ENCODE data around the gene SCYGR2. TPM values are rescaled to one million over a fixed set of nuclear protein-coding genes. Genes with fewer than 3 reads are reported as not detected.

SCYGR2 gene
- polyA plus RNA-seq, 2 donors, result not detected

DNA sequence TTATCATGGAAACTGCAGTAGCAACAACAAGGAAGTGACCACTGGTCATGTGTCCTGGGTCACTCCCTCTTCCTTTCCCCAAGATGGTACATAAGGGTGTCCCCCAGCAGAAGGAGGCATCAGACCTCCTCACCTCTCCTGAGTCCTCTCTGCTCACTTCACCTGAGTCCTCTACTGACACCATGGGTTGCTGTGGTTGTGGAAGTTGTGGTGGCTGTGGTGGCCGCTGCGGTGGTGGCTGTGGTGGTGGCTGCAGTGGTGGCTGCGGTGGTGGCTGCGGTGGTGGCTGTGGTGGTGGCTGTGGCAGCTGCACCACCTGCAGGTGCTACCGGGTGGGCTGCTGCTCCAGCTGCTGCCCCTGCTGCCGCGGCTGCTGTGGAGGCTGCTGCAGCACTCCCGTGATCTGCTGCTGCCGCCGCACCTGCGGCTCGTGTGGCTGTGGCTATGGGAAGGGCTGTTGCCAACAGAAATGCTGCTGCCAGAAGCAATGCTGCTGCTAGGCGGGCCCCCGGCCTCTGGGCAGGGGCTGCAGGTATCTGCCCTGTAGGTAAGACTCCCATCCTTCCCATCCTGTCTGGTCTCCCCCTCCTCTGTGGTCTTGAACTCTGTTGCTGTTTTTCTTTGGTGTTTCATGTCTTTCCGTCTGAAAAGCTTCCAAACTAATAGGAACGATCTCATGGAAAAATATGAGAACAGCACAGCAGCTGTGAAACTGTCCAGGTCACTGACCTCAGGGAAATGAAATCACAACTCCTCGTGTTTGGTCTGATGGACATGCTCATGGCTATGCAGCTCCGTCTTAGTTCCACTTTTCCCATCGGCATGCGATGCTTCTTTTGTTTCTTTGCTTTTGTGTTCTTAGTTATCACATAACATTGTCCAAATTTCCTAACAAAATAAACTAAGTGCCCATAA lies 18.9 kb downstream of the SCYGR2 start, which contains the start of gene SCYGR4:
Gene SCYGR4, plus strand, starts transcription at position 183 of the 915 bp plus-strand sequence. Its CDS starts 0 bp downstream, at position 183.
- H3K27ac ChIP-seq (ENCODE audit: low read depth in 2 of 2, low read length in 1 of 2), result no peak within 1 kb of the TSS
- H3K27me3 ChIP-seq (ENCODE audit: control insufficient read depth in 1 of 2, insufficient read depth in 2 of 2, low read length in 2 of 2), result no peaks in the 10 kb centered on the region
- H3K36me3 ChIP-seq (ENCODE audit: control insufficient read depth in 2 of 2, insufficient read depth in 2 of 2, low read length in 1 of 2), result no peaks in the 10 kb centered on the region
- 79 to 82% methylated on average over 15 to 20 of the region's 20 CpGs for WGBS, 2 donors
- no peaks in the 10 kb centered on the region for H3K4me1 ChIP-seq (ENCODE audit: control insufficient read depth in 2 of 2, insufficient read depth in 2 of 2, low read length in 1 of 2)
- H3K9me3 ChIP-seq (ENCODE audit: control insufficient read depth in 2 of 2, insufficient read depth in 1 of 2, low read depth in 1 of 2, low read length in 1 of 2), result no peaks in the 10 kb centered on the region
- H3K4me3 ChIP-seq (ENCODE audit: low read depth in 1 of 2, low read length in 2 of 2), result no peak within 1 kb of the TSS

DNA sequence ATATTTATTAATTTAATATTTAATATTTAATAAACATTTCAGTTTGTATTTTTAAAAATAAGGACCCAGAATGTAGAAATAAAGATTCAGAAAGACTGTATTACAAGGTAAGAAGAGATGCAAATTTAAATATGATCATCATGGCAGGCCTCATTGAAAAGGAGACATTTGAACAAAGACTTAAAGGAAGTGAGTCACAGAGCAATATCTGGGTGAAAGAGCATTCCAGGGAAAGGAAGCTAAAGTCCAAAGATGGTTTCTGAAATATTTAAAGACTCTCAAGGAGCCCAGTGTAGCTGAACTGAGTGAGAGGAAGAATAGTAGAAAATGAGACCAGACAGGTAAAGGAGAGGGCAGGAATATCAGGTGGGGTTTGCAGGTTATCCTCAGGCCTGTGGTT lies 24.5 kb downstream of the SCYGR2 start:
- Histone ChIP-seq H3K4me3 (ENCODE audit: low read depth in 1 of 2, low read length in 2 of 2) (no peak overlapping the region), H3K4me1 (ENCODE audit: control insufficient read depth in 2 of 2, insufficient read depth in 2 of 2, low read length in 1 of 2) (no peaks in the 10 kb centered on the region), H3K27ac (ENCODE audit: low read depth in 2 of 2, low read length in 1 of 2) (no peak overlapping the region), H3K27me3 (ENCODE audit: control insufficient read depth in 1 of 2, insufficient read depth in 2 of 2, low read length in 2 of 2) (no peaks in the 10 kb centered on the region), H3K36me3 (ENCODE audit: control insufficient read depth in 2 of 2, insufficient read depth in 2 of 2, low read length in 1 of 2) (no peaks in the 10 kb centered on the region), H3K9me3 (ENCODE audit: control insufficient read depth in 2 of 2, insufficient read depth in 1 of 2, low read depth in 1 of 2, low read length in 1 of 2) (no peaks in the 10 kb centered on the region)

- Histone ChIP-seq H3K27me3 (ENCODE audit: control insufficient read depth in 1 of 2, insufficient read depth in 2 of 2, low read length in 2 of 2) (no peaks in the 10 kb centered on the region), H3K36me3 (ENCODE audit: control insufficient read depth in 2 of 2, insufficient read depth in 2 of 2, low read length in 1 of 2) (no peaks in the 10 kb centered on the region), H3K9me3 (ENCODE audit: control insufficient read depth in 2 of 2, insufficient read depth in 1 of 2, low read depth in 1 of 2, low read length in 1 of 2) (no peaks in the 10 kb centered on the region), H3K4me3 (ENCODE audit: low read depth in 1 of 2, low read length in 2 of 2) (no peak overlapping the region), H3K4me1 (ENCODE audit: control insufficient read depth in 2 of 2, insufficient read depth in 2 of 2, low read length in 1 of 2) (no peaks in the 10 kb centered on the region), H3K27ac (ENCODE audit: low read depth in 2 of 2, low read length in 1 of 2) (no peak overlapping the region)
- WGBS, 2 donors, result 50 to 57% methylated on average over 2 of the region's 2 CpGs
These were observed 26.7 kb downstream of the SCYGR2 start for GRCh38 chr2:227625420-227625819.

DNA sequence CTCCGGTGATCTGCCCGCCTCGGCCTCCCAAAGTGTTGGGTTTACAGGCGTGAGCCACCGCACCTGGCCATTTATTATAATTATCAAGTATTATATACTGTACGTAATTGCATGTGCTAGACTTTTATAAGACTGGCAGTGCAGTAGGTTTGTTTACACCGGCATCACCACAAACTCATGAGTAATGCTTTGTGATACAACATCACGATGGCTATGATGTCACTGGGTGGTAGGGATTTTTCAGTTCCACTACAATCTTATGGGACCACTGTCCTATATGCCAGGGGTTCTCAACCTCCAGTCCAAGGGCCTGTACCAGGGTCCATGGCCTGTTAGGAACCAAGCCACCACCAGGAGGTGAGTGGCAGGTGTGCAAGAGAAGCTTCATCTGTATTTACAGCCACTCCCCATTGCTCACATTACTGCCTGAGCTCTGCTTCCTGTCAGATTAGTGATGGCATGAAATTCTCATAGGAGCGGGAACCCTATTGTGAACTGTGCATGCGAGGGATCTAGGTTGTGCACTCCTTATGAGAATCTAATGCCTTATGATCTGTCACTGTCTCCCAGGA lies 28.0 kb downstream of the SCYGR2 start:
- Histone ChIP-seq H3K36me3 (ENCODE audit: control insufficient read depth in 2 of 2, insufficient read depth in 2 of 2, low read length in 1 of 2) (no peaks in the 10 kb centered on the region), H3K4me3 (ENCODE audit: low read depth in 1 of 2, low read length in 2 of 2) (no peak overlapping the region), H3K27ac (ENCODE audit: low read depth in 2 of 2, low read length in 1 of 2) (no peak overlapping the region), H3K9me3 (ENCODE audit: control insufficient read depth in 2 of 2, insufficient read depth in 1 of 2, low read depth in 1 of 2, low read length in 1 of 2) (no peaks in the 10 kb centered on the region), H3K27me3 (ENCODE audit: control insufficient read depth in 1 of 2, insufficient read depth in 2 of 2, low read length in 2 of 2) (no peaks in the 10 kb centered on the region), H3K4me1 (ENCODE audit: control insufficient read depth in 2 of 2, insufficient read depth in 2 of 2, low read length in 1 of 2) (no peaks in the 10 kb centered on the region)
- 89 to 92% methylated on average over 10 of the region's 10 CpGs for WGBS, 2 donors

- Histone ChIP-seq H3K9me3 (ENCODE audit: control insufficient read depth in 2 of 2, insufficient read depth in 1 of 2, low read depth in 1 of 2, low read length in 1 of 2) (no peaks in the 10 kb centered on the region), H3K27me3 (ENCODE audit: control insufficient read depth in 1 of 2, insufficient read depth in 2 of 2, low read length in 2 of 2) (no peaks in the 10 kb centered on the region), H3K36me3 (ENCODE audit: control insufficient read depth in 2 of 2, insufficient read depth in 2 of 2, low read length in 1 of 2) (no peaks in the 10 kb centered on the region), H3K4me1 (ENCODE audit: control insufficient read depth in 2 of 2, insufficient read depth in 2 of 2, low read length in 1 of 2) (no peaks in the 10 kb centered on the region), H3K4me3 (ENCODE audit: low read depth in 1 of 2, low read length in 2 of 2) (no peak overlapping the region), H3K27ac (ENCODE audit: low read depth in 2 of 2, low read length in 1 of 2) (no peak overlapping the region)
- WGBS, 2 donors, result 65 to 81% methylated on average over 3 of the region's 3 CpGs
These were observed 29.1 kb downstream of the SCYGR2 start for GRCh38 chr2:227627769-227628168.

DNA sequence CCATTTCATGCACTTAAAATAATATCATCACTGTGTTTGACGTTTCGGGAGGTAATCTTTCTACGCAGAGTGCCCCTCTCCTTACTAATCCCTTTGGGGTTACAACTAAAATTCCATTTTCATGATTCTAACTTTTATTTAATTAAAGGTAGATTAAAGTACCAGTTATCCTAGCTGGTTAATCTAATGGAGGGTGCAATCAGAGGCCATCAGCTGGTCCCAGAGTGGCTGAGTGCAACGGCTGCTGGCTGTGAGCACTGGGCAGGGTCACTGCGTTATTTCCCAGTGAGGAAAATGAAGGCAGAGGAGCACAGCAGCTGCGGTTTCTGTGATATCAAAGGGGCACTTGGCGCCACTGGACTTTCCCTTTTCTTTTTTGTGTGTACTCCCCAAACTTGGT lies 30.7 kb downstream of the SCYGR2 start:
- no peaks in the 10 kb centered on the region for H3K27me3 ChIP-seq (ENCODE audit: control insufficient read depth in 1 of 2, insufficient read depth in 2 of 2, low read length in 2 of 2)
- H3K4me3 ChIP-seq (ENCODE audit: low read depth in 1 of 2, low read length in 2 of 2), result no peak overlapping the region
- no peaks in the 10 kb centered on the region for H3K4me1 ChIP-seq (ENCODE audit: control insufficient read depth in 2 of 2, insufficient read depth in 2 of 2, low read length in 1 of 2)
- no peaks in the 10 kb centered on the region for H3K36me3 ChIP-seq (ENCODE audit: control insufficient read depth in 2 of 2, insufficient read depth in 2 of 2, low read length in 1 of 2)
- H3K27ac ChIP-seq (ENCODE audit: low read depth in 2 of 2, low read length in 1 of 2), result no peak overlapping the region
- no peaks in the 10 kb centered on the region for H3K9me3 ChIP-seq (ENCODE audit: control insufficient read depth in 2 of 2, insufficient read depth in 1 of 2, low read depth in 1 of 2, low read length in 1 of 2)
- WGBS, 2 donors, result 65 to 69% methylated on average over 7 of the region's 7 CpGs

GRCh38 chr2:227630322-227630721 lies 31.6 kb downstream of the SCYGR2 start:
- Histone ChIP-seq H3K27ac (ENCODE audit: low read depth in 2 of 2, low read length in 1 of 2) (no peak overlapping the region), H3K27me3 (ENCODE audit: control insufficient read depth in 1 of 2, insufficient read depth in 2 of 2, low read length in 2 of 2) (no peaks in the 10 kb centered on the region), H3K9me3 (ENCODE audit: control insufficient read depth in 2 of 2, insufficient read depth in 1 of 2, low read depth in 1 of 2, low read length in 1 of 2) (no peaks in the 10 kb centered on the region), H3K36me3 (ENCODE audit: control insufficient read depth in 2 of 2, insufficient read depth in 2 of 2, low read length in 1 of 2) (no peaks in the 10 kb centered on the region), H3K4me1 (ENCODE audit: control insufficient read depth in 2 of 2, insufficient read depth in 2 of 2, low read length in 1 of 2) (no peaks in the 10 kb centered on the region), H3K4me3 (ENCODE audit: low read depth in 1 of 2, low read length in 2 of 2) (no peak overlapping the region)
- WGBS, 2 donors, result 72 to 82% methylated on average over 3 of the region's 3 CpGs

GRCh38 chr2:227632827-227633226 lies 34.1 kb downstream of the SCYGR2 start:
- Histone ChIP-seq H3K27me3 (ENCODE audit: control insufficient read depth in 1 of 2, insufficient read depth in 2 of 2, low read length in 2 of 2) (no peaks in the 10 kb centered on the region), H3K27ac (ENCODE audit: low read depth in 2 of 2, low read length in 1 of 2) (no peak overlapping the region), H3K36me3 (ENCODE audit: control insufficient read depth in 2 of 2, insufficient read depth in 2 of 2, low read length in 1 of 2) (no peaks in the 10 kb centered on the region), H3K4me1 (ENCODE audit: control insufficient read depth in 2 of 2, insufficient read depth in 2 of 2, low read length in 1 of 2) (no peaks in the 10 kb centered on the region), H3K4me3 (ENCODE audit: low read depth in 1 of 2, low read length in 2 of 2) (no peak overlapping the region), H3K9me3 (ENCODE audit: control insufficient read depth in 2 of 2, insufficient read depth in 1 of 2, low read depth in 1 of 2, low read length in 1 of 2) (no peaks in the 10 kb centered on the region)
- WGBS, 2 donors, result 76 to 80% methylated on average over 6 of the region's 6 CpGs

DNA sequence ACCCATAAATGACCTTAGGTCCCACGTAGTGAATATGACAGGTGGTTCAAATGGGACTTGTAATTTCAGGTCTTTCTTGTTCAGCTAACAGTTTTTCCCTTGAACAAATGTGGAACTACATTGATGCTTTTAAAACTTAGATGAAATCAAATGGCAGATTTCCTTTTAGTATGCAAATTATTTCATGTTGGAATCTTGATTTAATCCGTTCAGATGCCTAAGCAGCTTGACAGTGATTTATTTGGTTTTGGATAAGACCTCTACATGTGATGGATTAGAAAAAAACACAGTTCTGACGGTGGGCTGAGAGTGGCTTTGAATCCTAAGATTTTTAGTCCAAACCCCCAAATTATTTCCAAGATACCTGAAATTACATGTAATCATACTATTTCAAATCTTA lies 35.5 kb downstream of the SCYGR2 start:
- Histone ChIP-seq H3K4me1 (ENCODE audit: control insufficient read depth in 2 of 2, insufficient read depth in 2 of 2, low read length in 1 of 2) (no peaks in the 10 kb centered on the region), H3K27me3 (ENCODE audit: control insufficient read depth in 1 of 2, insufficient read depth in 2 of 2, low read length in 2 of 2) (no peaks in the 10 kb centered on the region), H3K36me3 (ENCODE audit: control insufficient read depth in 2 of 2, insufficient read depth in 2 of 2, low read length in 1 of 2) (no peaks in the 10 kb centered on the region), H3K27ac (ENCODE audit: low read depth in 2 of 2, low read length in 1 of 2) (no peak overlapping the region), H3K9me3 (ENCODE audit: control insufficient read depth in 2 of 2, insufficient read depth in 1 of 2, low read depth in 1 of 2, low read length in 1 of 2) (no peaks in the 10 kb centered on the region), H3K4me3 (ENCODE audit: low read depth in 1 of 2, low read length in 2 of 2) (no peak overlapping the region)
- WGBS, 2 donors, result 49% methylated on average over 3 of the region's 3 CpGs

DNA sequence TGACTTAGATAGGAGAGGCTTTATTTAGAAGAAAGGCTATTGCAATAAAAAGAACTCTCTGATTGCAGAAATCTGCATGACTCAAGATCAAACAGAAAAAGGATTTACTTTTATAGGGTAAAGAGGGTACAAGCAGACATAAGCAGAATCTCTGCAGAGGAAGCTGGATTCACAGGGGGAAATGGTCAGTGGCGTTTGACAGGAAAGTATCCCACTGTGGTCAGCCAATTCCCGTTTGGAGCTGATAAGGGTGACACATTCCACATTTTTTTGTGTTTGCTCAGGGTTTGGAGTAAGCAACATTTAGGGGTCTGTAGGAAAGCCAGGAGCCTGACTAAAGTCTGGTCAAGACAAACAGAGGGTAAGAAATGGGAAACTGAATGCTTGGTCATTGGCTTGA lies 44.0 kb downstream of the SCYGR2 start:
- WGBS, 2 donors, result 26 to 31% methylated on average over 2 of the region's 2 CpGs
- no peaks in the 10 kb centered on the region for H3K27me3 ChIP-seq (ENCODE audit: control insufficient read depth in 1 of 2, insufficient read depth in 2 of 2, low read length in 2 of 2)
- H3K4me3 ChIP-seq (ENCODE audit: low read depth in 1 of 2, low read length in 2 of 2), result no peak overlapping the region
- H3K27ac ChIP-seq (ENCODE audit: low read depth in 2 of 2, low read length in 1 of 2), result no peak overlapping the region
- no peaks in the 10 kb centered on the region for H3K4me1 ChIP-seq (ENCODE audit: control insufficient read depth in 2 of 2, insufficient read depth in 2 of 2, low read length in 1 of 2)
- H3K36me3 ChIP-seq (ENCODE audit: control insufficient read depth in 2 of 2, insufficient read depth in 2 of 2, low read length in 1 of 2), result no peaks in the 10 kb centered on the region
- H3K9me3 ChIP-seq (ENCODE audit: control insufficient read depth in 2 of 2, insufficient read depth in 1 of 2, low read depth in 1 of 2, low read length in 1 of 2), result no peaks in the 10 kb centered on the region

Data from esophagus (tissue), 2 donors.